Ramos (cell line): Measurements from ENCODE around the gene PDZRN3.

ENCODE experiments used
- in situ Hi-C: fragments of 300-500 bp; cut with MboI; formaldehyde crosslinking; loops from one replicate; pipeline ENCODE4 v1.14.3; 2022; ENCODE audit warnings: low sequenced_read_pairs; ENCODE audit not compliant: unreplicated experiment

The PDZRN3 gene

DNA sequence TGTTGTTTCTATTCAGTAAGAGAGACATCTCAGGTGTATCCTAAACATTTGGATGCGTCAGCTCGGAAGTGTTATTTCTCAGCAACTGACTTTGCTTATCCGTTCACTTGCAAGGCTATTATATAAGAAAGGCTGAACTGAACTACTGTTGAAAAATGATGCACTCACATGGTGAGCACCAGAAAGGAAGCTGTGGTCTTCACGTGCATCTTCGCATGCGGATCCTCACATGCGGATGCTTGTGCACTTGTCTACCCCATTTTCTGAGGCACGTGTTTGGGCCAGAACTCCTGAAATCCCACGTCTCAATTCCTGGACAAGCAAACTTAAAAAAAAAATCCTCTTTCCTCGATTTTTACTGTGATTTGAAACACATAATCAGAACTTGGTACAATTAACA, 63.2 kb downstream of the PDZRN3 start:
- in situ Hi-C loops = no loop called here

DNA sequence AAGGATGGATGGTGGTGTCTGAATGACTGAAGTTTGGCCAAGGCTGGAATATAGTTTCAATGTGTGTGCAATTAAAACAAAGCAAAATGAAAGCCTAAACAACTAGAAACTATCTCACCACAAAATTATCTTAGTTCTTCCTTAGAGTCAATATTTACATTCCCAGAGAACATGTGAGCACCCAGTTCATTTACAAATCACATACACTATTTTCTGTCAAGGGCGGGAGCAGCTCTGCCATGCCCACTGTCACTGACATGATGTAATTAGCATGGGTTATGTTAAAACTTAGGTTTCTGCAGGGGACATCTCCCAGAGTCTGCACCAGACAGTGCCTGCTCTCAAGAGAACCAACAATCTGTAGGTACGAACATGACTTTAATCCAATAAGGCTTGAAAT, 65.0 kb downstream of the PDZRN3 start:
- in situ Hi-C loops = no loop called here

DNA sequence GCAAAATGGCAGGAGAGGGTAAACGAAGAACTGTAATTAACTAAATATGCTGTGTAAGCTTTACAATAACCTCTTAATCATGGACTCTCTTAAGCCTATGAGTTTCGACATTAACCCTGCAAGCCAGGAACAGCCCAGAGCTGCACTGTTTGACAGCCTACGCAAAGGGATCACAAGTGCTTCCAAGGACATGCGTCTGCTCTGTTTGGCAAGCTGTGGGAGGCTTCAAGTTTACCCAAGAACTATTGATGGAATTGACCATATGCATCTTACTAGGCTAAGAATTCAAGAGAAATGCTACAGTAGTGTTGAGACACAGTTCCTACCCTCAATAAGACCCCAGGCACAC, 66.0 kb downstream of the PDZRN3 start:
- in situ Hi-C loops = no loop called here

GRCh38 chr3:73557986-73558726, 66.6 kb downstream of the PDZRN3 start:
- in situ Hi-C loops = no loop called here

DNA sequence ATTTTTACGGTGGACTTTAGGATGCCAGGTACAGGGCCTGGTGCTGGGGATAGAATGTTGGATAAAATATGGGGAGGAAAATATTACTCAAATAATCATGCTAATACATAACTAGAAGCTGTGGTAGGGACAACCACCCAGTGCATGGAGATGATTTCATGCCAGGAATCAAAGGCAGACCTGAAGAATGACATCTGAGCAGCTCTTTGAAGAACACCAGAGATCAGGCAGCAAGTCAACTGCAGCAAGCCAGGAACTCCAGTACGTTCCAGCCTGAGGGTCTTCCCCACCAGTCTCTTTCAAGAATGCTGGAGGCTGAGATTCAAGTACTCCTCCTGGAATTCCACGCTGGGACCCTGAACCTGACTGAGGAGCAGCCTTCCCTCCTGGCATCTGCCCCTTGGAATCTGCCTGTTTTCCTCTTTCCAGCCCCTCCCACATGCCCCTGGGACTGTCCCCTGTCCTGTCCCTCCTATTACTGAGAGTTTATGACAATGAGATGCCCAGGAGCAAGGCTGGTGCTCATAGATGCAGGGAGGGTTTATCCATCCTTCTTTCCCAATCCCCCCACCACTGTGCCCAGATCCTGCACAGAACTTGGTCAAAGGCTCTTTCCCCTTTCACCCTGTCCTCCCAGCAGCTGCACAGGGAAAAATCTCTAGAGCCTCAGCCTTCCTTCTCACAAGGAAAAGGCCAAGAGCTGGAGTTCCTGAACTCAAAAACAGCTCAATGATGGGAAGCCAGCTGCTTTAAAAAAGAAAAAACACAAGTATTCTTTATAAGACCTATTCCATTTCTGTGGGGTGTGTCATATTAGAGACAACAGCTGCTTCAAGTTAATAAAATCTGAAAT, 68.0 kb downstream of the PDZRN3 start:
- in situ Hi-C loops = no loop called here

DNA sequence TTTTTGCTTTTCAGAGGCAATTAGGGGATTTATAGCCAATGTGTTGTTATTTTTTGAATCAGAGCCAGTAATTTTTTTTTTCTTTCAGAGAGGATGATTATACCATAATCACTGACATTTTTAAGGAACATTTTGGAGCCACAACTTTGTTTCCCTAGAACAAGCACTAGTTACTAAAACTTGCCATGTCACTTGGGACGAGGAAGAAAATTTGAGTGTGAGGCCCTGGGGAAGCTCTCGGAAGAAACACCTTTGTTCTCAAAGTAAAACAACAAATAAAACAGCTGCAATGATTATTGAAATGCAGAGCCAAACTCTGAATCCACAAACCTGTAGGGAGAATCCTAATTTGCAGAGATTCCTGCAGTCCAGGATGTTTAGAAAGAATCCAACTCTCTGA, 69.7 kb downstream of the PDZRN3 start:
- in situ Hi-C loops = no loop called here

DNA sequence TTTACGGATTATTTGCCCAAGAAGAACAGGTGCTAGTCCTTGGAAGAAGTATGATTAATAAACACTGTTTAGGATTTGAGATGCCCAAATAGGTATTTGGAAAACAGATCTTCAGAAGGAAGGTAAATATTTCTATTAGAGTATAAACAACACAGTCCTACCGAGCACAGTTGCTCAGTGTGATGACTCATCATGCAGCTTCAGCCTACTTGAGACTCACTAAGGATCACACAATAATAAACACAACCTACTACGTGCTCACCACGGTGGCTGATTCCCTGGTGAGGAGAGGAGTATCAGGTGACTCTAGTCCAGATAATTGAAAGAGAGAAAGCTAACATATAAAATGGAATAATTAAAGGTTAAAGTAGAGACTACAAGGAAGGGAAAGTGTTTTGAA, 72.0 kb downstream of the PDZRN3 start:
- in situ Hi-C loops = no loop called here

DNA sequence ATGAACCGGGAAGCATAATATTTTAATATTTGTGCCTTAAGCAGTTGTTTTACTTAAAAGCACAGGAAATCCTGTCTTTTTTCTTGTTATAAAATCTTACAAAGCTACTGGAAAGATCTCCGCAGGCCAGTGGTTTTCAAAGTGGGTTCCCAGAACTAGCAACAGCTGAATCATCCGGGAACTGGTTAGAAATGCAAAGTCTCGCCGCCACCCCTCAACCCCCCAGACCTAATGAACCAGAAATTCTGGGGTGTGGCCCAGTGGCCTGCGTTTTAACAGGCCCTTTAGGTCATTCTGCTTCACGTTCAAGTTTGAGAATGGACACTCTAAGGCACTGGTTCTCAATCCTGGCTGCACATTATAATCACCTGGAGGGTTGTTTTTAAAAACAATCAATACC, 74.7 kb downstream of the PDZRN3 start:
- in situ Hi-C loops = no loop called here

- in situ Hi-C loops = no loop called here
These were observed 75.6 kb downstream of the PDZRN3 start for GRCh38 chr3:73549051-73549600.

DNA sequence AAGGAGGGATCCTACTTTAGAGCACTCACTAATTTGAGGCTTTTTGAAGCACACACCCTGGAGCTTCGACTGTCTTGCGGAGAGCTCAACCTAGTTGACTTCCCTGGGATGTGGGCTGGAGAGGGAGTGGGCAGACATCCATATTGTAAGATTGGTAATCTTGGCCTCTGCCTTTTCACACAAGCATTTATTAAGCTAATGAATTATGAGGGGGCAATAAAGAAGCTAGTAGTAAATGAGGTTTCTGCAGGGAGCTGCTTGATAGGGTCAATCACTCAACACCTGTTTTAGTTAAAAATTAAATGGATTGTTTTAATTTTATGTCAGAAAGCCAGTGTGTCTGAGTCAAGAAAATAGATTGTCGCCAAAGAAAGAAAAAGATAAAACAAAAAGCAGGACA, 76.3 kb downstream of the PDZRN3 start:
- in situ Hi-C loops = no loop called here

GRCh38 chr3:73547427-73548248, 77.1 kb downstream of the PDZRN3 start:
- in situ Hi-C loops = no loop called here

DNA sequence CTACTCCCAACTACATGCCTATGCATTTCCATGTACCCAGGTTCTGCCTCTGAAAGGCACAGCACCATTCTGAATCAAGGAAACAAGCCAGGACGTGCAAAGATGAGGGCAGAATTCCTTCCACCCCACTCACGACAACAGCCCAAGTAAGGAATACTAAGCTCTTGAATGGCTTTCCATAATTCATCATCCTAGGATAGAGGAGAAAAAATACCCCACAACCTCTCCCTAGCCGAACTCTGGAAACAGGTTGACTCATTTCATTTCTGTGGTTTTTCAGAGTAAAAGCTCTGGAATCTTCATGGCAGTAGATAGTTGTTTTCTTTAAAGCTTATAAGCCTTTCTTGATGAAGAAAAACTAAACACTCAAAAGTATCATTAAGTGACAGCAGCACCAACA, 77.8 kb downstream of the PDZRN3 start:
- in situ Hi-C loops = no loop called here

DNA sequence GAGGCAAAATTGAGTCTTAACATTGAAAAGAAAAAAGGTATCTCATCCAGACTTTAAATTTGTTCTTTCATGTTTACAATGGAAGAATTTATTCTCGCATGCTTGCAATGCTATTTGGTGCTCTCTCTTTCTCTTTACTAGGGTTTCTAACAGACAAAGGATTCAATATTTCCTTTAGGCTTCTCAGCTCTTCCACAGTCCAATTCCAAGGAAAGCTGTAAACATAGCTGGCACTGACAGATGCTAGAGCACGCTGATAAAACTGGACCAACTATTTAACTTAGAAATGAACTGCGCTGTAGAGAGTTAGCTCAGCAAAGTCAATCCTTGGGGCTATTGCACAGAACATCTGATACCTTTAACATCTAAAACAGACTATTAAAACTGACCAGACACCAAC, 81.3 kb downstream of the PDZRN3 start:
- in situ Hi-C loops = no loop called here

DNA sequence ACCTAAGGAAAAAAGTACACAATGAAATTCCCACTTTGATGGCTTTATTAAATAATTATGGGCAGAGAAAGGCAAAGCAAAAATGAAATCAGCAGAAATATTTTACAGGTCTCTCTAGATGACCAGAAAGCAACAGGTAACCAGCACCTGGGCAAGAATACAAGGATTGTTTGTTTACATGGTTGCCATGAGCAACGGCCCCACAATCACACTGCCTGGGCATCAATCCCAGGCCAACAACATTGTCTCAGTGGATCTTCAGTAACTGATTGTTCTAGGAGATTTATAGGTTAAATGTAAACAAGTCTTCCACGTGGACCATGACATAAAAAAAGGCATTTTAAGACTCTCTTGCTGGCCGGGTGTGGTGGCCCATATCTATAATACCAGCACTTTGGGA, 82.6 kb downstream of the PDZRN3 start:
- in situ Hi-C loops = no loop called here

DNA sequence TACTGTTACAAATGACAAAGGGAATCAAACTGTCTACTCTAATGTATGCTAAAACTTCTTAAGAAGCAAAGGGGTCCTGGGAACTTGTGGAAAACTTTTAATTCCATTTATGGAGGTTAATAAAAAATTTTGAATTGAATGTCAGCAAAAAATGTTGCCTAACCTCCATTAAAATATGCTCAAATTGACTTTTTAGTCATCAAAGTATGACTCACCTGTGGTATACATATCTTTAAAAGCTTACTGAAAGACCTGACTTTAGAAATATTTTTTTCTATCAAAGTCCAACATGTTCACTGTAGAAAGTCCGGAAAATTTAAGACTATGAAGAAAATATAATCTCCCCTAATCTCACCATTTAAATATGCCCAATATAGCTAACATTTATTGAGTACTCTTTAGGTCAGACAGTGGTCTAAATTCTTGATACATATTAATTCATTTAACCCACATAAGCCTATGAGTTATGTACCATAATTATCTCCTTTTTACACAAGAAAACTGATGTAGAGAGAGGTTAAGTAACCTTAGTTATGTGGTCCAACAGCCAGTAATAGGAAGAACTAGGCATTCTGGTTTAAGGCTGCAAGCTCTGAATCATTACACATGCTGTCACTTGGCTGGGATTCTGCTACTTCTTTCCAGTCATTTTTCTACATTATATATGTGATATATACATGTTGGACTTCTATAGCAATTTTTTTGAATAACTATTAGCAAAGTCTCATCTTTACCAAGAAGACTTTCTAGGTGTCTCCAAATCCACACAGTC, 83.6 kb downstream of the PDZRN3 start:
- in situ Hi-C loops = no loop called here

DNA sequence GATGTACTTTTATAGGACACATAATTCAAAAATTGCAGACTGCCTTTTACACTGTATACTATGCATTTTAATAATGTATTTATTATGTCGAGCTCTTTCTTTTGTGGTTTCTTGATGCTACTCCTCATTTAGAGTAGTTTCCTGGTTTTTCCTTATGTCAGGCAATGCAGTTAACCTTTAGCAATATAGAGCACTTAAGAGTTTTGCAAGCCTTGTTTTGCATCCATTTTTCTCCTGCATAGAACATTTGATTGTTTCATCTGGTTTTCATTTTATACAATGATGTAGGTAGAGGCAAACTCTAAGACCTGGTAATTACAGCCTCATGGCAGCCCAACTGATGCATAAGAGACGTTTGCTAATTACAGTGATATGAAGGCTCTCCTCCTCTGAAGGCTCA, 86.3 kb downstream of the PDZRN3 start:
- in situ Hi-C loops = no loop called here

DNA sequence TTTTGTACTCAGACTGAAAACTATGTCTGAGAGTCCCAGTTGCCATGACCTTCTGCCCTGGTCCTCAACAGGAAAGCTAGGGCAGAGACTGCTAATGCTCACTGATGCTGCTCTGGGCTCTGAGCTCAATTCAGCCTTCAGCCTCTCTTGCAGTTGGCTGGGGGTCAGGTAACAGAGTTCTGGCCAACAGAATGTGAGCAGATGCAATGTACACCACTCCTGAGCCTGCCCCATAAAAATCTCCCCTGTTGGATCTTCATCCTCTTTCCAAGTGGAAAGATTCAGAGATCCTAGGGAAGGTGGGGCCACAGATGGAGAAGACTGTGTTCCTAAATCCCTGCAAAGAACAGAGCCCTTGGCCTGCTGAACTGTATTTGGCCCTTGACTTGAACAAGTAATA, 87.8 kb downstream of the PDZRN3 start:
- in situ Hi-C loops = no loop called here

GRCh38 chr3:73536336-73536895, 88.3 kb downstream of the PDZRN3 start:
- in situ Hi-C loops = no loop called here

GRCh38 chr3:73535931-73536330, 88.8 kb downstream of the PDZRN3 start:
- in situ Hi-C loops = no loop called here

GRCh38 chr3:73535137-73535536, 89.6 kb downstream of the PDZRN3 start:
- in situ Hi-C loops = no loop called here
